ENCODE measurements around the gene EPB41L4B. TPM values are rescaled to one million over a fixed set of nuclear protein-coding genes. Genes with fewer than 3 reads are reported as not detected.
"Not testable (repeated sequence)": the region's sequence is repeated elsewhere in the genome, so short reads cannot be mapped to it uniquely, and the experiment has no call there.

Gene EPB41L4B
- total RNA-seq, 4 donors from 2014 or later, result under 0.01 to 3.9 (median 1.5) TPM

DNA sequence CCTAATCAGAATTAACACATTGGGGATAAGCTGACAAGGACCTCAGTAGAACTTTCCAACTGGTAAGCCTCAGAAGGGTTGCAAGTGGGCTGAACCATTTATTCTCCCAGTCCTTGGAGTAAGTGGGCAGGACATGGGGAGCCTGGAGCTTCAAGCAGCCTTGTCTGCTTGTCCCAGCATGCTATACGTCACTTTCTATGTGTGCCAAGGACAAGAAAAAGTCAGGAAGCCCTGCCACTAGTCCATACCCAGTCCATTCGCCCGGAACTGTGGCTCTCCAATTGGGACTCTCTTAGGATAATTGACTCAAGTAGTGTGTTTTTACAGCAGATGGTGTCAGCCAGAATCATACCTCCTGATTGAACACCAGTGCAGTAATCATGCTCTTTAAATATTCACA, 91.2 kb downstream of the EPB41L4B start:
- no peaks in the 10 kb centered on the region for H3K4me1 ChIP-seq
- intact Hi-C loops (cut with DNase I; ENCODE audit: low total_unique reads), result no loop called here

DNA sequence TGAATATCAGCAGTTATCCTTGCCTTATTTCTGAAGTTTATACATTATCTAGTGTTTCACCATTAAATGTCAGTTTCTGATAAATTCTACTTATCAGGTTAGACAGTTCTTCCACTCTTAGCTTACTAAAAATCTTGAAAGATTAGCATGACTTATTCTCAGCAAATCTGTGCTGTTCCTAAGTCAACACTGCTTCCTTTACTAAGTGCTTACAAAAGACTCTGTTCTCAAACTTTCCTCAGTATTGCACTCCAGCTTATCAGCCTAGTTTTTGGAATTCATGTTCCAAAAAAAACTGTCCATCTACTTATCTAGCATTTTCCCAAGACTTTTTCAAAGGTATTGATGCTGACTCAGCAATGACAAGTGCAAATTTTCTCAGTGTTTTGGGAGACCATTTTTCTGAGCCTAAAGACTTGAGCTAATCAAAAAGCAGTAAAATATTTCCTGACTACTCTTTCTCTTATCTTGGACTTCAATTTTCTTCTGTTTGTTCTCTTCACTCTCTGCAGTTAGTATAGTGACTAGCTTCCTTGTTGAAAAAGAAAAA, 92.7 kb downstream of the EPB41L4B start:
- Histone ChIP-seq H3K9me3 (no peaks in the 10 kb centered on the region), H3K36me3 (no peaks in the 10 kb centered on the region), H3K27ac (no peak overlapping the region), H3K27me3 (no peaks in the 10 kb centered on the region), H3K4me3 (no peak overlapping the region), H3K4me1 (no peaks in the 10 kb centered on the region)
- intact Hi-C loops (cut with DNase I; ENCODE audit: low total_unique reads), result no loop called here
- TF ChIP-seq, protein P1, sequence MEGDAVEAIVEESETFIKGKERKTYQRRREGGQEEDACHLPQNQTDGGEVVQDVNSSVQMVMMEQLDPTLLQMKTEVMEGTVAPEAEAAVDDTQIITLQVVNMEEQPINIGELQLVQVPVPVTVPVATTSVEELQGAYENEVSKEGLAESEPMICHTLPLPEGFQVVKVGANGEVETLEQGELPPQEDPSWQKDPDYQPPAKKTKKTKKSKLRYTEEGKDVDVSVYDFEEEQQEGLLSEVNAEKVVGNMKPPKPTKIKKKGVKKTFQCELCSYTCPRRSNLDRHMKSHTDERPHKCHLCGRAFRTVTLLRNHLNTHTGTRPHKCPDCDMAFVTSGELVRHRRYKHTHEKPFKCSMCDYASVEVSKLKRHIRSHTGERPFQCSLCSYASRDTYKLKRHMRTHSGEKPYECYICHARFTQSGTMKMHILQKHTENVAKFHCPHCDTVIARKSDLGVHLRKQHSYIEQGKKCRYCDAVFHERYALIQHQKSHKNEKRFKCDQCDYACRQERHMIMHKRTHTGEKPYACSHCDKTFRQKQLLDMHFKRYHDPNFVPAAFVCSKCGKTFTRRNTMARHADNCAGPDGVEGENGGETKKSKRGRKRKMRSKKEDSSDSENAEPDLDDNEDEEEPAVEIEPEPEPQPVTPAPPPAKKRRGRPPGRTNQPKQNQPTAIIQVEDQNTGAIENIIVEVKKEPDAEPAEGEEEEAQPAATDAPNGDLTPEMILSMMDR (IDR thresholded peaks at IDR 0.05), result no peak
- TF ChIP-seq POLR2A (IDR thresholded peaks at IDR 0.05), result no peak
- DNase-seq, result no peak

More for the DNA sequence above, 91.2 kb downstream of the EPB41L4B start:
- Histone ChIP-seq H3K36me3 (no peaks in the 10 kb centered on the region), H3K27me3 (no peaks in the 10 kb centered on the region), H3K9me3 (no peaks in the 10 kb centered on the region), H3K4me3 (no peak overlapping the region), H3K27ac (no peak overlapping the region)
- DNase-seq, result no peak
- TF ChIP-seq, protein P1 (IDR thresholded peaks at IDR 0.05), result no peak
- TF ChIP-seq POLR2A (IDR thresholded peaks at IDR 0.05), result no peak

DNA sequence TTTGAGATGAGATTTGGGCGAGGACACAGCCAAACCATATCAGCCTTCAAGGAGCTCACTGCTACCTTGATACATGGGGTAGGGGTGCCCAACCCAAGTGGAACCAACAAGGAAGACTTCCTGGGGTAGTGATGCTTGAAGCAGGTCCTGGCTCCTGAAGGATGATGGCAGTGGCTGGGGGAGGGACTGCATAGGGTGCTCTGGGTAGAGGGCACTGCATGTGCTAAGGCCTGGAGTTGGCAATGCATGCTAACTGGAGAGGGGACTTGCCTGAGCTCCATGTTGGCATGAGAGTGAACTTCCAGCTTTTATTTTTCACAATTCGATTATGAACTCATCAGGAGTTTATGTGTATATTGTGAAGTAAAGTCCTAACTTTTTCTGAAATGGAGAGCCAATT, 95.2 kb downstream of the EPB41L4B start:
- H3K9me3 ChIP-seq, result no peaks in the 10 kb centered on the region
- no peak overlapping the region for H3K4me3 ChIP-seq
- DNase-seq, result no peak
- no peaks in the 10 kb centered on the region for H3K4me1 ChIP-seq
- no peaks in the 10 kb centered on the region for H3K27me3 ChIP-seq
- H3K36me3 ChIP-seq, result no peaks in the 10 kb centered on the region
- no peak overlapping the region for H3K27ac ChIP-seq
- intact Hi-C loops (cut with DNase I; ENCODE audit: low total_unique reads), result no loop called here
- TF ChIP-seq, protein P1 (IDR thresholded peaks at IDR 0.05), result no peak
- TF ChIP-seq POLR2A (IDR thresholded peaks at IDR 0.05), result no peak

DNA sequence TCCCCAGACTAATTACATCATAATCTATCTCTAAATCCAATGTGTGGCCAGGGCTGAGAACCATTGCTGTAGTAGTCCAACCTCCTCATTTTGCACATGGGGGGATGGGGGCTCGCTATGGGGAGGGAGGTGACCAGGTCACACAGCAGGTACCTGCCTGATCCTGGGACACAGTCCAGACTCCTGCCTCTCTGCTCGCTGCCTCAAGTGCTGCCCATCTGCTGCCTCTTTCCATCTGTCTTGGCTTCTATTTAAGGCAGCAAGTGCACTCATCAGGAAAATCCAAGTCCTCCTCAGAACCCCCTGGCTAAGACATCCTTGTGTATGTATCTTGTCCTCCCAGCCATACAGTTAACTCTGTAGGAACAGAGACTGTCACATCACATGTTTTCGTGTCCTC, 96.1 kb downstream of the EPB41L4B start:
- intact Hi-C loops (cut with DNase I; ENCODE audit: low total_unique reads), result no loop called here
- no peak overlapping the region for H3K27ac ChIP-seq
- no peak overlapping the region for H3K4me3 ChIP-seq
- H3K4me1 ChIP-seq, result no peaks in the 10 kb centered on the region
- no peaks in the 10 kb centered on the region for H3K36me3 ChIP-seq
- H3K9me3 ChIP-seq, result no peaks in the 10 kb centered on the region
- no peak for DNase-seq
- TF ChIP-seq, protein P1 (IDR thresholded peaks at IDR 0.05), result no peak
- no peak for TF ChIP-seq POLR2A (IDR thresholded peaks at IDR 0.05)
- no peaks in the 10 kb centered on the region for H3K27me3 ChIP-seq

DNA sequence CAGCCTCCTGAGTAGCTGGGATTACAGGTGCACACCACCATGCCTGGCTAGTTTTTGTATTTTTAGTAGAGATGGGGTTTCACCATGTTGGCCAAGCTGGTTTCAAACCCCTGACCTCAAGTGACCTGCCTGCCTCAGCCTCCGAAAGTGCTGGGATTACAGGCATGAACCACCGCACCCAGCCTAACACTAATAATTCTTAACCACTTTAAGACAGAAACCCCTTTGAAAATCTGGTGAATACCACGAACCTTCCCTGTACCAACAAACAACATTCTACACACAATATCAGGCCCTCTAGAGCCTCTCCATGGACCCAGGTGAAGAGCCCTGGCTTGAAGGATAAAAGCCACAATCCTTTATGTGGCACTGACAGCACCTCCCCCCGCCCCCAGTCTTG, 102.6 kb downstream of the EPB41L4B start:
- H3K4me3 ChIP-seq; DNase-seq; H3K27me3 ChIP-seq; H3K36me3 ChIP-seq; H3K9me3 ChIP-seq; H3K4me1 ChIP-seq; intact Hi-C loops (cut with DNase I; ENCODE audit: low total_unique reads); H3K27ac ChIP-seq: not testable (repeated sequence)

DNA sequence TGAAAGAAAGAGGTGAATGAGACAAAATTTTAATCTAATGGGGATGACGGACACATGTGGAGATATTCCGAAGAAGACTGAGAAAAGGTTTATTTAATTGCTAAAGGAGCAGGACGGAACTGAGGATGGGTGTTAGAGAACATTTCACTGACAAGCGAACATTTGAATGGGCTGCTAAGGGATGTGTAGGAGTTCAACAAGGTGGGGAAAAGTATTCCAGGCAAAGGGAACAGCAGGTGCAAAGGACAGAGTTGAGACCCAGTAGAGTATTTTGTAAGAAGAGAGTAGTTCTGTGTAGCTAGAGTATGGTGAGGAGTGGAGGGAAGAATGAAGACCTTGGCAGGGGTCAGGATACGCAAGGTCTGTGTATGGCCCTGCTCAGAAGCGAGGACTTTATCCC, 106.4 kb downstream of the EPB41L4B start:
- H3K27me3 ChIP-seq, result no peaks in the 10 kb centered on the region
- no peaks in the 10 kb centered on the region for H3K9me3 ChIP-seq
- TF ChIP-seq, protein P1 (IDR thresholded peaks at IDR 0.05), result no peak
- no peak for TF ChIP-seq POLR2A (IDR thresholded peaks at IDR 0.05)
- no peaks in the 10 kb centered on the region for H3K36me3 ChIP-seq
- DNase-seq, result no peak
- H3K4me1 ChIP-seq, result no peaks in the 10 kb centered on the region
- no peak overlapping the region for H3K4me3 ChIP-seq
- intact Hi-C loops (cut with DNase I; ENCODE audit: low total_unique reads), result no loop called here
- no peak overlapping the region for H3K27ac ChIP-seq
